NCI-H1694 (cell line): ENCODE measurements around the gene TFF2.

Experiments
- DNase-seq: peaks from one replicate; lab custom pipeline; 2025; lab: John Stamatoyannopoulos, UW

The TFF2 gene

GRCh38 chr21:42320791-42321190, 30.0 kb downstream of the TFF2 start:
- DNase-seq: no peak

- DNase-seq: no peak
Measured at GRCh38 chr21:42319851-42320572, 30.8 kb downstream of the TFF2 start.

- no peak for DNase-seq
Measured at GRCh38 chr21:42319376-42319775, 31.4 kb downstream of the TFF2 start.

GRCh38 chr21:42317826-42318746, 32.7 kb downstream of the TFF2 start:
- DNase-seq: no peak

- no peak for DNase-seq
Measured at GRCh38 chr21:42317341-42317741, 33.5 kb downstream of the TFF2 start.

GRCh38 chr21:42316891-42317290, 33.9 kb downstream of the TFF2 start:
- no peak for DNase-seq

- DNase-seq: peak; percentile 23
Measured at GRCh38 chr21:42315296-42315891, 35.4 kb downstream of the TFF2 start, which contains the start of gene TFF3. Gene TFF3 (minus strand): TSS chr21:42315409. CDS start chr21:42315374, 35 bp downstream.

GRCh38 chr21:42314616-42315295, 36.0 kb downstream of the TFF2 start:
- DNase-seq: no peak

- DNase-seq: no peak
Measured at GRCh38 chr21:42313501-42313969, 37.3 kb downstream of the TFF2 start.

GRCh38 chr21:42312626-42313104, 38.1 kb downstream of the TFF2 start:
- DNase-seq: no peak

- no peak for DNase-seq
Measured at GRCh38 chr21:42311816-42312625, 38.8 kb downstream of the TFF2 start.

GRCh38 chr21:42311160-42311559, 39.6 kb downstream of the TFF2 start:
- no peak for DNase-seq

GRCh38 chr21:42310411-42311001, 40.3 kb downstream of the TFF2 start:
- DNase-seq: no peak

- peak; percentile 61 for DNase-seq
Measured at GRCh38 chr21:42309753-42310213, 41.0 kb downstream of the TFF2 start.

- no peak for DNase-seq
Measured at GRCh38 chr21:42308914-42309752, 41.7 kb downstream of the TFF2 start.

GRCh38 chr21:42308161-42308913, 42.5 kb downstream of the TFF2 start:
- no peak for DNase-seq

GRCh38 chr21:42307106-42307505, 43.7 kb downstream of the TFF2 start:
- no peak for DNase-seq

- DNase-seq: no peak
Measured at GRCh38 chr21:42306366-42307035, 44.3 kb downstream of the TFF2 start.
